Stimulated activated CD8-positive, alpha-beta memory T cell treated with anti-CD3 and anti-CD28 coated beads, Interleukin-4, amount 100 ng/mL, for 48 hours (primary cell): ENCODE results near the gene SLC8A3.

Source experiments
- DNase-seq: peaks from one replicate; pipeline ENCODE4 v3.0.0-alpha.2; 2020

SLC8A3 gene

DNA sequence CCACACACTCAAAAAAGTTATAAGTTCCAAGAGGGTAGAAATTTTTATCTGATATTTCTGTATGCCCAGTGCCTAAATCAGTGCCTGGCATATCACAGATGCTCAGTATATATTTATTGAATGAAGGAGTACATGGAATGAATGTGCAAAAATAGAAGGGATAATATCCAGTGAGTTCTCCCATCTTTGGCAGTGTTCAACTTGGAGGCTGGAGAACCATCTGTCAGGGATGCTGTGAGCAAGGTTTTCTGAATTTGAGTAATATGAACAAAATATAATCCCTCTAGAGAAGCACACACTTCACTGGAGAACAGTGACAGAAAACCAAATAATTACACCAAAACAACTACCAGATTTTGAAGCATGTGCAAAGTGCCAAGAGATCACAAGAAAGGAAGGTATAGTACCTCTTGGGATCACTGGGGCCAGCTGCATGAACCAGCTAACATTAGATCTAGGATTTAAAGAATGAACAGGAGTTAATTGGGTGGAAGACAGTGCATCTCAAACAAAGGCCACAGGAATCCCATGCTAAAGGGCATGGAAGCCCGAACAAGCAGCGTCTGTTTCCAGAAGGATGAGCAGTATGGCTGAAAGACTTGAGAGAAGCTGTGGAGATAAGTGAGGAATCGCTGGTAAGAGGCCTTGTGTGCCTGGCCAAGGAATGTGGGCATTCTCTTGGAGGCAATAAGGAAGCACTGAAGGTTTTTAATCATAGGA is 11.5 kb downstream of the SLC8A3 start:
- DNase-seq = no peak

DNA sequence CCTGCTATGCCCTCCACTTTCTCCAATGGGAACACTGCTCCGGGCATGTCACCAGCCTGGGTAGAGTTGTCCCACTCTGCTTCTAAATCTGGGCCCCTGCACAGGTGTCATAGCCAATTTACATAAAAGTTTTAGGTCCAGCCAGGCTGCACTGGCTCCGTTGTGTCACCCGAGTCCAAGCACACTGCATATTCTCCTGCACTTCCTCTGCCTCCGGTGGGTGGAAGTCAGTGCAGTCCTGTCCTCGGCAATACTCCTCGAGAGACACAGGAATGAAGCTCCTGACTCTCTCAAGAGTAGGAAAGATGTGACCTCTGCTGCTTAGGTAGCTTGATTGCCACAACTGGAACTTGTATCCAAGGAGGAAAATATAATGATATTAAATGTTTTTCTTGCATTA is 15.2 kb downstream of the SLC8A3 start:
- no peak for DNase-seq

DNA sequence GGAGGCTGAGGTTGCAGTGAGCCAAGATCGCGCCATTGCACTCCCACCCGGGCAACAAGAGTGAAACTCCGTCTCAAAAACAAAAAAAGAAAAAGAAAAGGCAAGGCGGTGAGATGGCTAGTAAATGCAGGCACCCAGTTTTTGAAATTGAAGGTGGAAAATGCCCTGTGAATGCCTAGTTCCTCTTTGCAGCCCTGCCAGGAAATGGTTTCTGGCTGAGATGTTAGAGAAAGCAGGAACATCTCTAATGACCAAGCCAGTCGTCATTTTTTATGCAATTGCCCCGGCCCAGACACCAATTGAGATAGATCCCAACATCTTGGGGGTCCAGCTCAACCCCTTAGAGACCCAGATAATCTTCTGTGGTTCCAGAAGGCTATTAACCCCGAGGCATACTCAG is 17.0 kb downstream of the SLC8A3 start:
- DNase-seq = no peak

DNA sequence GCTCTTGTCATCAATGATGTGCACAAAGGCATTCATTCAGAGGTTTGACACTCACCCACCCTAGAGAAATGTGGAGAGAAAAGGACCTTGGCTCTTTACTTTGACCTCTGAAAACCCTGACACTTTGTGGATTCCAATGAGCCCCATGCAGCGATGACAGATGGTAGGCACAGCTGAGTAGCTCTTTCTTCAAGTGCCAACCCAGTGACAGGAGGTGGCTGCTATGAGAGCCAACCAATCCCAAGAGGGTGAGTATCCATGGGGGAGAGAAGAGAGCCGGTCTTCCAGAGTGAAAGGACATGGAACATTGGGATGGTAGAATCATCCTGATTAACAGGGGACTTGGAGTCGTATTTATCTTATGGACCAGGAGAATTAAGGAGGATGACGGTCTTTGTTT is 17.8 kb downstream of the SLC8A3 start:
- no peak for DNase-seq

DNA sequence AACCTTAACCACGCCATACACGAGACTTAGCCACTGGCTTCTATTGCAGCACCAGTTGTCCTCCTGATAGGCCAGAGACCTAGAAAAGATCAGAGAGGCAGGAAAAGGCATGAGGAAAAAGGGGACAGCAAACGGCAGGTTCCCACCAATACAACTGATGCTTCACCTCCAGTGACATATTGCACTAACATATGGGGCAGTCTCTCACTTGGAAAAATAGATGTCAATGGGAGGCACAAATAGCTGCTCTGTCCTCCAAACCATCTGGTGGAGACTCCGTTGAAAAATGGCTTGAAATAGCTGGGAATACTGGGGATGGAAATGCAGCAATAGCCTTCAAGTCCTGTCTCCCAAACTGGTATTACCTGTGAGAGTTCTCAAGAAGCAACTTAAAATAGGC is 20.3 kb downstream of the SLC8A3 start:
- DNase-seq = no peak

DNA sequence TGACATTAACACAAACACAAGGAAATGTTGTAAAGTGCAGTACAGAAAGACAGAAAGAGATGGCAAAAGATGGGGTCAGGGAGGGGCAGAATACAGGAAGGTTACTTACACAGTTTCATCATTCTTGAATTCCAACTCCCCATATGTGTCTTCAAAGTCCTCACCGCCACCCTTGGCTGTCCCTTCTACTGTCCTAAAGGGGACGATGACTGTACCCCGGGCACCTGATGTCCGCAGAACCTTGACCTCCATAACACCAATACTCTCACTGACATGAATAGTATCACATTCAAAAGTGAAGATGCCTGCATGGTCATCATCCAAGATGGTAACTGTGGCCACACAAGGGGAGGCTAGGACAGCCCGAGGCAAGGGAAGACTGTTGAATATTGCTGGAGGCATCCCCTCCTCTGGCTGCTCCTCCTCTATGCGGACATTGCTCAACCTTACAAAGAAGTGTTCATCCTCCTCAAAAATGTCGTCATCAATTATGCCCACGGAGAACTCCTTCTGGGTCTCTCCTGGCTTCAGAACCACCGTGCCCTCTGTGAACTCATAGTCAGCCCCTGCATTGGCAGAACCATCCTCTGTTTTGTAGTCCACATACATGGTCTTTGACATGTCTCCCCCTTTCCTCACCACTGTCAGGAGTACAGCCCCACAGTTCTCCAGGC is 22.1 kb downstream of the SLC8A3 start:
- DNase-seq = no peak

DNA sequence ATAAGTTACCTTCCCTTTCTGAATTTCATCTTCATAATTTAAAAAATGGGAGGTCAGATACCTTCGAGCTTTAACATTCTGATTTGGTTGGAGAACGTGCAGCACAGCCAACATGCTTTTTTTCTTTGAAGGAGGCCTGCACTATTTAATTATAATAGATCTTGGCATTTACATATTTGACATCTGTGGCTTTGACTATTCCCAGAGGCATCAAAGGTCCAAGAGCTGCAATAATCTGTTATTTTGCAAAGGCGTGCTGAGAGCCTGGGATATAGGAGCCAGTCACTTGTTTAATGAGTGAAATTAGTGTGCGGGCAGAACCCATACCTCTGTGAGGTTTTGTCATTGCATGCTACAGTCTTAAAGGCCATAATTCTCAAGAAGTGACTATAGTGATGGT is 26.4 kb downstream of the SLC8A3 start:
- DNase-seq = no peak

DNA sequence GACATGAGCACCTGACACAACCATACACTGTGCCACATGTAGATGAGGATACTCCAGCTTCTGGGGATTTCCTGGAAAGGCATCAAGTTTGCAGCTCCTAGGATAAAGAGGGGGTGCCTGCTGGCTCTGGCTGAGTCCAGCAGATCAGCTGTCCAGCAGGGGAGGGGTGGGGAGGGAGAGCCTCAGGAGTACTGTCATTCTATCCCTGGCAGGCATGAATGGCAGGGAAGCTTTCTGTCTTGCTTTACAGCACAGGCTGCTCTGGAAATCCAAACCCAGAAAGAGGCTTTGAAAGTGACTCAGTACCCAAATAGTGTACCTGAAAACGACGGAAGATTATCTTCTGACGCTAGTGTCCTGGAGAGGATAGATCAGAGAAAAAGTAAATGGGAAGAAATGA is 32.2 kb downstream of the SLC8A3 start:
- no peak for DNase-seq

DNA sequence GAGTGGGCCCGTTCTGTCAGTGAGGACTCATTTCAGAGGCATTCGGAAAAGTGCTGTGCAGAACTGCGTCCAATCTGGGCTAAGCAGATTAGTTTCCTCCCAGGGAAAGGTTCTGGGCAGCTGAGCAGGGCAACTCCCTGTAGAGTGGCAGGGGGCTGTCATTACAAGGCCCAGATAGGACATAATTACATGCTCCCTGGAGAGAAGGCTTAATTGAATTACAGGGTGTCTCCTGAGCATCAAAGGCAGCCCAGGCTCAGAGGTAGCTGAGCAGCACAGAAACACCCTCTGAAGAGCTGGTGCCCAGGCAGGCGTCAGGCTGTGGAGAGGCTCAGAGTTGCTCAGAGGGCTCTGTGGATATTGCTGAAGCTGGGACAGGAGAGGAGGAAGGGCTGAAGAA is 36.0 kb downstream of the SLC8A3 start:
- DNase-seq = no peak

DNA sequence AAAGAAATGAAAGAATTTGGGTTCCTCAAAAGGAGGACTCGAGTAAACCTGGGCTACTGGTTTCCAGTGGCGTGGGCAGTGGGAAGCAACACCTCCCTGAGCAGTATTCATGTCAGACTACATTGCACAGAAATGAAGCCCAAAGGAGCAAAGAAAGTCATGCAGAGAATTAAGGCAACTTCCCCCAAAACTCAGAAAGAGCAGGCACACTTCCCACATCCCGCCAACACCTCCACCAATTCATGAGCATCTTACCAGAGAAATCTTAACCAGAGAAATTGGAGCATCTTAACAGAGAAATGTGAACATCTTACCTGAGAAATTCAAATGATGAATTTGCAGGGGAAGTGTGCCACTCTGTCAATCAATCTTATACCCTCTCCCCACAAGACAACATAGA is 36.7 kb downstream of the SLC8A3 start:
- no peak for DNase-seq

DNA sequence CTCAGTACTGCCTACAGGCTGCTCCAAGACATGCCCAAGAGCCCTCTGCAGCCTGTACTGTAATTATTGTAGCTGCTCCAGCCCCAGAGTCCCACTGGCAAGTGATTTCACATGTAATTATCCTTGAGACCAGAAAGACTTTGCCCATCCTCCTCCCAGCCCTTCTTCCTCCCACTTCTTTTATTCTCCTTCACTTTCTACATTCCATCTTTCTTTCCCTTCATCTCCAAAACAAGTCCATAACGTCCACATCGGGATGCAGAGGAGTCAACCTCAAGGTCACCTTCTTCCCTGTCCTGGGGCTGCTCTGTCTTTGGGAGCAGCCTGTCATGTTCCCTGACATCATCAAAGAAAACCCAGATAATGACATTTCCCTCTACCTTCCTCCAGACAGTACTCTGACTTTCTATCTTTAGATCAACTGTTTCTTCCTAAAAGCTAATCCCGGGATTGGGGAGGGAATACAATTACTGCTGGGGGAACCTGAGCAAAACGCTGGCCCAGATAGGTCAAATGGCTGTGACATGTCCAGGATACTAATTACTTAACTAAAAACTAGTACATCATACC is 39.1 kb downstream of the SLC8A3 start:
- no peak for DNase-seq

DNA sequence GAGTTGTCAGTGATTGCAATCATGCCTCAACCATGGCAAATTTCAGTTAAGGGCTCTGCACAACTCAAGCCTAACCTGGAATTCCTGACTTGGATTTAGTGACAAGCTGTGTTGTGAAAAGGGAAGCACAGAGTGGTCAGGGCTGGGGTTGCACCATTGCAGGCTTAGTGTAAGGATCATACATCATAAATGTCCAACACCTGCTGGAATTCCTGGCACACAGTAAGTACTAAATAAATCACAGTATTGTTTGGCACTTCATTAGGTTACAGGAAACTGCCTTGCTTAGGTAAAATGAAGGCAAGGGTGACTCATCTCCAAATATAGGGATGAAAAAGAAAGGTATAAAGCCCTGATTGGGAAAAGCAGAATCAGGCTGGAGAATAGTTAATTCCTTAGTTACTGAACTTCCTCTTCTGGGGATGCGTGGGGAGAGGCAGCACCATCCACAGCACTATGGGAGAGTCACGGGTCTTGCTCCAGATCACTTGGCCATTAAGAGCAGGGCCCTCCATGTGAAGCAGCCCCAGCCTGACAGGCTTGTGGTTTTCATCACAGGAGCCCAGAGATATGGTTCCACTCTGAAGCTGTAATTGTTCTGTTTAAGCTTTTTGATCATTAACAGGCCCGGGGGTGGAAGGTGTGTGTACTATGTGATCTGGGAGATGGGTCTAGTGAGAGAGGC is 39.7 kb downstream of the SLC8A3 start:
- no peak for DNase-seq

DNA sequence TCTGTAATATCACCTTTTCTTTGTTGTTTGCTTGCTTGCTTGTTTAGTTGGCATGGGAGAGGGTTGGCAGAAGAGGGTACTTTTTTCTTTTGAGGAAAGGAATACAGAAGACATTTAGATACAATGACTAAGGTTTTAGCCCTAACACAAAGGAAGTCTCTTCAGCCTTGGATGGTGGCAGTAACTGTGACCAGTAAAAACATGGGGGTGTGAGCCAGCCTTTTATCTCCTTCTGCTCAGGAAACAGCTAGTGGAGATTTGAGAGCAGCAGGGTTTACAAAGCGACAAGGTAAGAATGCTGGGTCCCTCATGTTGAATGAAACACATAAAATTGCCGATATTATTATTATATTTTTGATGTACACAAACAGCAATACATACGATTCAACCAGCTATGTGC is 40.4 kb downstream of the SLC8A3 start:
- DNase-seq = no peak

DNA sequence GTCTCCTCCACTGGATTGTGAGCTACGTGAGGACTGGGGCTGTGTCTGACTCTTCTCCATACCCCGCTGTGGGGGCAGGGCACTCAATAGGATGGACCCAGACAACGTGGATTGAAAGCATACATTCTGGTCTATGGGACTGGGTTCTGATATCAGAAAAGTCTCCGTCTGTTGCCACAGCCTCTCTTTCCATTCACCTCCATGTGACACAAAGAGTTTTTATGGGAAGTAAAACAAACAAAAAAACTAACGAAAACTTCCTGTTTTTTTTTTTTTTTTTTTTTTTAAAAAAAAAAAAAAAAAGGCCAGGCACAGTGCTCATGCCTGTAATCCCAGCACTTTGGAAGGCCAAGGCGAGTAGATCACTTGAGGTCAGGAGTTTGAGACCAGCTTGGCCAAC is 44.7 kb downstream of the SLC8A3 start:
- DNase-seq = no peak

DNA sequence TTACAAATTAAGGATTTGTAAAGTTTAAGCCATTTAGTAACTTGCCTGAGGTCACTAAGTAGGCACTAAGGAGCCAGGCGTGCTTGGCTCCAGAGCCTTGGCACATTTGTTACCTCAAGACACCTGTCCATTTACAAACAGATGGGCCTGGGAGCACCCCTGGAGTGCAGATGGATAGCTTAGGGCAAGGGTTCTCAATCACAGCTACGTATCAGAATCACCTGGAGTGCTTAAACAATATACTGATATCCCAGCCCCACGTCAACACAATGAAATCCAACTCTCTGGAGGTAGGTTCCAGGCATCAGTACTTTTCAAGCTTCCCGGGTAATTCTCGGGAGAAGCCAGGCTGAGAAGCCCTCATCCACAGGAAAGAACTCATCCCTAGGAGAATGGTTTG is 45.4 kb downstream of the SLC8A3 start:
- no peak for DNase-seq

DNA sequence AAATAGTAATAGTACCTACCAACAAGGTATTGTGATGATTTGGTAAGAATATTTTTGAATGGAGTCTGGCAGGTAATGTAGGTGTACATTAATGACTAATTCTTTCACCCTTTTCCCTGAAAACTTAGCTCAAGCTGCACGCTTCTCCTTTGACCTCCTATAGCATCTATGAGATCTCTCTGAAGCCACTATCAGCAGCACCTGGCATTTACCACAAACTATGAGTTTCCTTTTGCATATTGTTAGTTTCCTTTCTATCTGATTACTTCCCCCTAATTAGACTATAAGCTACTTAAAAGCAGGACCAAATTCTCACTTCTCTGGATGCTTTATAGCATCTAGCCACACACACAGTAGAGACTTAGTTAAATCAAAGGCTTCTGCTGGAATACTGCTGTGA is 48.1 kb downstream of the SLC8A3 start:
- no peak for DNase-seq

DNA sequence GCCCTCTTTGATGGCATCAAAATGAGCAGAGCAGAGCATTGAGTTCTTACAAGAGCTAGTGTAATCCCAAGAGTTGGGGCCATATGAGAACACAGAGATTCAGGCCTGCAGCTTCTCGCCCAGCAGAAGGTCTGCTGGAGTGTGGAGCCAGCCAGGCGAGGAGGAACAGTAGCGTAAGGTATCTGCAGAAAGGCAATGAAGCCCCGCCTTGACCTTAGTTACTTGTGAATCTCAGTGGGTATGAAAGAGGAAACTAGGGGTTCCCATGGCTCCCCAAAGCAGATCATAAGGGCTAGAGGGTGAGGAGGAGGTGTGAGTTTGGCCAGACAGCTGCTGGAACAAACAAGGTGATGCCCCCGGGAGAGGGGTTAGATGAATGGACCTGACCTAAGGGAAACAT is 49.4 kb downstream of the SLC8A3 start:
- DNase-seq = no peak

DNA sequence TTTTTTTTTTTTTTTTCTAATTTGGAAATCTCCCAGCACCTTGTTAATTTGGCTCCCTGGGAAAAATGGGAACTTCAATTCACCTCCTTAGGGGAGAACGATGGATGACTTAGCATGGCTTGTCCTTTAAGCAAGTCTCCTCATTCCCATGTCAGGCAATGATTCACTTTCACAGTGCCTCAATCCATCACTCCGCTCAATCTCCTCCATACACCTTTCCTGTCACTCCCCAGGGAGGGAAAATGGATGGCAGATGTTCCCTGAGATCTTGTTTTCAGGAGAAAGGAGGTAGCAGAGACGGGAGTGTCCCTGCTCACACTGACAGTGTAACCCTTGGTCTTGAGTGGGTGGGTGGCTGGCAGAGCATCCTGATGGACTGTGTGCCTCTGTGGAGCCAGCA is 51.0 kb downstream of the SLC8A3 start:
- DNase-seq = no peak

DNA sequence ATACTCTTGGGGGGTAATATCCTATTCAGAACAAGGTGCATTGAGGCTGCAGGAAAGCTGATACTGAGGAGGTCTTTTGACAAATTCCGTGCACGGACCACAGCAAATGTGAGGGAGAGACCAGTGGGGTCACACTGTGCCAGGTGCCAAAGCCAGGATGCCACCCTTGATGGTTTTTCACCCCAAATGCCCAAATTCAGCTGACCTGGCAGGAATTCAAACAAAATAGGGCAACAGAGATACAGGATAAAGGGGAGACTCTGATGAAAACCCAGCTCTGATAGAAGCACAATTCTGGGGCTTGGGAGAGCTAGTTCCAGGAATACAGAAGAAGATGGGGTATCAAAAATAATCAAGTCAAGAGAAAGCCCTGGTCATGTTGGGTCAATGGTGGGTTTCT is 55.3 kb downstream of the SLC8A3 start:
- DNase-seq = no peak

DNA sequence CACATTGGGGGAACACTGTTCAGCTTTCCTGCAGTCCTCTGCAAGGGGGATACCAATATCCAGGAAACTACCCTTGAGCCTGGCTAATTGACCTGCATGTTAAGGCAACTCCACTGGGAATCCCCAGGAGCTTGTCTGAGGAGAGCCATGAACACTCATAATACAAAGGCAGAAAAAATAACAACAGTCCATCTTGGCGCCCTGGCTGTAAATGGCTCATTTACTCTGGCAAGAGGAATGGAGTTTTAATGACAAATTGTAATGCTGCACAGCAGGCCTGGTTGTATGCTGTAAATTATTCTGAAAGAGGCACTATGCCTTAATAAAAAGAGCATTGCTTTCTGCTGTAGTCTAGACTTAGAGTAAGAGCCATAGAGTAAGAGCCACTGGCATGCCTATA is 58.3 kb downstream of the SLC8A3 start:
- no peak for DNase-seq

DNA sequence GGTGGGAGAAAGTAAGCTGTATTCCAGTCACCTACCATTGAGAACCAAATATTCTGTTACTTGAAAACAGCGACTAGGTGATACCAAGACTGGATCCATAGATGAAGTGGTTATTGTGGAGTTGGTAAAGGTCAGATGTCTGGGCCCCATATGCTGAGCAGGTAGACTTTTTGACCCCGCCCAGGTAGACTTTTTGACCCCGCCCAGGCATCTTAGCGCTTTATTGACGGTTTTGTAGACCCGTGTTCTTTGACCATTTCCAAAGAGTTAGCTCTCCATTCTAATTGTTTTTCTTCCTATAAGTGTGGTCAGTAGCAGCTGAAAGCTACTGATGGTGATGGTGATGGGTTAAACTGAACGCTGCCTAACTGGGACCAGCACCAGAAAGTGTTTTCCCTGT is 61.6 kb downstream of the SLC8A3 start:
- no peak for DNase-seq

DNA sequence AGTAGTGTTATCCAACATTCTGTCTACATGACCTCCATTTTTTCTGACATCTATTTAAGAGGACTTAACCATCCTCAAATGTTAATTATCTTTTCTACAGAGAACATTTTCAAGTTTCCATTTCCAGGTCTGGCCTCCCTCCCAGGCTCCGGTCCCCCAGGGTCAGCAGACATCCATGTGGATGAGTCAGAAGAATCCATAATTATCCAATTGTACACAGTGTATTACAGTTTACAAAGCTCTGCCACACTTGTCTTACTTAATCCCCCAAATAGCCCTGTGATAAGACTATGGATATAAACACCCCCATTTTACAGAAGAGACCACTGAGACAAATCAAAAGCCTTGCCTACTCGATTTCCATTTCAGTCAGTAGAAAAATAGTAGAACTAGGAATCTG is 65.0 kb downstream of the SLC8A3 start:
- no peak for DNase-seq

DNA sequence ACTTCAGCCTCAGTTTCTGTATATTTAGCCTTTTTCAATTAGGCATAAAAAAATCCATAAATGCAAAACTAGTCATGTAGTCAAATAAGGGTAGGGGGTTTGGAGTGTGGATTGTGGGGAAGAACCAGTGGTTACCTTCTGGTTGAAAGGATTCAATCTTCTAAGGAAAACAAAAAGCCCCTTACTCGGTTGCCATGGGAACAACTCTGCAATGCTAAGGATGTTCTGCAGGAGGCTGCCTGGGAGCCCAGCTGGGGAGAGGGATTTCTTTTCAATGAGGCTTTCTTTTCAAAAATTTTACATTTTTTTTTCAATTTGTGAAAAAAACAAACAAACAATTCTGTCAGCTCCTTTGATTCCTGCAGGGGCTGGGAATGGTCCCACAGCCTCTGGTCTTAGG is 67.2 kb downstream of the SLC8A3 start:
- DNase-seq = no peak

DNA sequence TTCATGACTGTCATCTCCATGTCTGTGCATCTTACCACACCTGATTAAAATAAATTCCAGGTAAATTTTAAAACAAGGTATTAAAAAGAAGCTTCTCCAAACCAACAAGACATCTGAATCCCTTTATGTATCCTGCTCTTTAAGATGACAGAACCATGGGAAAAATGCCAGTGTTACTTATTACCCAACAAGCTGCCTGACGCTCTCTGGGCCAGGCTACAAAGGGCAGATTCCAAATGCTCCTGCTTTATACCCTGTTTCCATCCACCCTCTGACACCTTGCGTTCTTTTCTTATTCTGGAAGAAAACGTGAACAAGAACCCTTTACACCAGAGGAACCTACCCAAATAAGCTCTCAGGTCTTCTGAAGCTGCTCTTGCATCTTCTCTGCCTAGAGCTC is 70.7 kb downstream of the SLC8A3 start:
- no peak for DNase-seq
